Prostate gland (tissue), 2 donors: ENCODE results near the gene TNNI2. TPM values are rescaled to one million over a fixed set of nuclear protein-coding genes. Genes with fewer than 3 reads are reported as not detected.
A peak's percentile ranks its signal among the peaks of the same experiment; 100 is the strongest.

Experiments
- DNase-seq: peaks from one replicate; pipeline ENCODE4 v3.0.0-alpha.2; 2019; ENCODE audit warnings: low spot score
- H3K27ac ChIP-seq, 2 donors: fragments of 200-600 bp; sonication (generic); 2 replicates each; pipeline ENCODE4 v1.5.1; 2017 to 2019
- H3K27me3 ChIP-seq: fragments of 200-600 bp; sonication (generic); replicated peaks from 2 replicates; pipeline ENCODE4 v1.5.1; 2019; ENCODE audit not compliant: insufficient read depth
- H3K36me3 ChIP-seq, 2 donors: fragments of 200-600 bp; sonication (generic); 1 replicate in 1 of 2; 2 replicates in 1 of 2; pipeline versions ENCODE4 v1.5.1 to v1.8.1; 2017 to 2019
- H3K4me1 ChIP-seq: fragments of 200-600 bp; sonication (generic); replicated peaks from 2 replicates; pipeline ENCODE4 v1.5.1; 2019
- H3K4me3 ChIP-seq, 2 donors: fragments of 200-600 bp; sonication (generic); 2 replicates each; pipeline ENCODE4 v1.5.1; 2017 to 2019
- H3K9me3 ChIP-seq: fragments of 200-600 bp; sonication (generic); 2 replicates; pipeline ENCODE4 v1.5.1; 2017
- CTCF ChIP-seq, 4 experiments: fragments of 200-600 bp in 2 of 4; fragments of 450-650 bp in 2 of 4; sonication (generic) in 2 of 4; IDR thresholded peaks; 1 replicate in 3 of 4; 2 replicates in 1 of 4; pipeline ENCODE4 v1.5.1; 2016 to 2019; ENCODE audit warnings: antibody characterized with exemption in 4 of 4, mild to moderate bottlenecking in 2 of 4, moderate library complexity in 2 of 4
- POLR2A ChIP-seq: fragments of 450-650 bp; IDR thresholded peaks from one replicate; pipeline ENCODE4 v1.6.1; 2016; ENCODE audit warnings: antibody characterized with exemption, mild to moderate bottlenecking
- POLR2AphosphoS5 ChIP-seq: sonication (generic); formaldehyde crosslinking; IDR thresholded peaks from one replicate; pipeline ENCODE4 v1.6.1; 2017; ENCODE audit warnings: antibody characterized with exemption
- whole genome bisulfite sequencing: methylation state at CpG from one replicate; pipeline ENCODE4 v1.1.5; 2018; 5-methylcytosine and 5-hydroxymethylcytosine counted together
- intact Hi-C: fragments of 100-400 bp; cut with DNase I; formaldehyde crosslinking; loops from one replicate; pipeline ENCODE4 v1.14.2; 2022
- total RNA-seq, 2 donors: library from RNA; depleted of rRNA; stranded (reverse); fragments of >200 nt; gene quantifications; one replicate each; pipeline ENCODE4 v1.1.0, GENCODE V29; 2016

Gene TNNI2
- total RNA-seq, 2 donors from 2014 or later: 5.5 TPM; not detected in 1

- intact Hi-C loops: no loop called here
- H3K4me1 ChIP-seq: peaks cover 10% of the 10 kb centered on the region
- H3K4me3 ChIP-seq: no peak overlapping the region
- H3K27ac ChIP-seq: peak overlapping the region; percentile 21 to 47
- no peaks in the 10 kb centered on the region for H3K36me3 ChIP-seq
- 51% methylated on average over 28 of the region's 33 CpGs for WGBS
- TF ChIP-seq CTCF (IDR thresholded peaks at IDR 0.05) (peak in 1 of 4 experiments; percentile 16), POLR2A (peak; percentile 14), POLR2AphosphoS5 (peak; percentile 87)
- no peaks in the 10 kb centered on the region for H3K9me3 ChIP-seq
- peak; percentile 89 for DNase-seq
- peaks cover 5% of the 10 kb centered on the region for H3K27me3 ChIP-seq
Measured at GRCh38 chr11:1830322-1831223, 8.2 kb upstream of the TNNI2 start.

DNA sequence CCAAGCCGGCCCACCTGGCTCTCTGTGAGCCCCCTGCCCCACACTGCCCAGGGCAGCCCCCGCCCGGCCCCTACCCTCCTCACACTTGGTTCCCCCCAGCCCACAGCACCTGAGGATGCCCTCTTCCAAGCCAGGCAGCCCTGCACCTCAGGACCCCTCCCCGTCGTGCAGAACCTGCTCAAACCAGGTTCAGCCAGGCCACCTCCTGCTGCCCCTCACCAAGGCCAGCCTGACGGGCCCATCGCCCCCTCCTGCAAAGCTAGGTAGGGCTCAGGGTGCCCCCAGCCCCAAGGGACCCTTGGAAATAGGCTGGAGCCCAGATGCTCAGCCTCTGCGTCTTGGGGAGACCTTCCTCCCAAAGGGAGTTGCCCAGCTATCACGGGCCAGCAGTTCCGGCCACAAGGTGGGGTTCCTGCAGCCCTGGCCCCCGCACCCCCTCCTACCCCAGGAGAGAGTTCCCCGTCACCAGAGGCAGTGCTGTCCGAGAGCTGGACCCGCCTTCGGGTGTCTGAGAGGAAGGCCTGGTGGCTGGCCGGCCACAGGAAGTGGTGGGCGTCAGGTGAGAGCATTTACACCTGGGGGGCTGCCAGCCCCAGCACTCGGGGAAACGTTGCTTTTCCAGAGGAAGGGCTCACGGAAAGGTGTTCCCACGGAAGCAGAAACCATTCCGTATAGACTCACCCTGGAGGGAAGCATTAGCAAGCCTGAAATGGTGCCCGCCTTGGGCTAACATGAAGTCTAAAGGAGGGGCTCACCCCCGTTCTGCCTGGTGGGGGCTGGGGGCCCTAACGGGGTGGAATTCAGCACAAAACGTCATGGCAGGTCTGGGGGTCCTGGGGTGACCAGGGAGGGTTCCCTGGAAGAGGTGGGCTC is 7.2 kb upstream of the TNNI2 start:
- 69% methylated on average over 26 of the region's 26 CpGs for WGBS
- no peak for DNase-seq

DNA sequence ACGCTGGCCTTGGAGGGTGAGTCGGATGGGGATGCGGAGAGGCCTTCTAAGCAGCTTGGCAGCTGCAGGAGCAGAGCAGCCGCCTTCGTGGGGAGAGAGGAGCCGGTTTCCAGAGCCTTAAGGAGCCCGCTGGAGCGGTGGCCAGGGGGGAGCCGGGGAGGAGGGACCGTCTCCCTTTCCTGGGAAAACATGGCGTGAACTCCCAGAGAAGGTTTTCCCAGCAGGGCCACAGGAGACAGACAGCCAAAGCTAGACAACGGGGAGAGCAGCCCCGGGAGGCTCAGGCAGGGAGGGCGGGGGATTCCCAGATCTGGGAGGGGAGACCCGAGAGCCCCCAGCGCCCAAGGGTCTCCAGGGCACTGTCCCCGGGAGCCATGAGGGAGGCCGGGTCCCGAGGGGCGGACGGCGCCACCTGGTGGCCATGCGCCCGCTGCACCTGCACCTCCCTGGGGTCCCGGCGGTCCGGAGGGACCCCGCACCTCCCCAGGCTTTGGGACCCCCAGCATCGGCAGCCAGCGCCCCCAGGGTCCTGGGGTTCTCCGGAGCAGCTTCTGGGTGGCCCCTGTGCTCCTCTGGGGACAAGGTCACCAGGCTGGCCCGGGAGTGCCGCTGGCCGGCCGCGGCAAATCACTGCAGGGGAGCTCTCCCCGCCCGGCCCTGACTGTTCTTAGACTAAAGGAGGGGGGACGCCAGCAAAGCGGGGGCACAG is 6.4 kb upstream of the TNNI2 start:
- TF ChIP-seq CTCF (IDR thresholded peaks at IDR 0.05): peak; percentile 93 to 97 (median 96)
- TF ChIP-seq POLR2A: no peak
- TF ChIP-seq POLR2AphosphoS5: no peak
- Histone ChIP-seq H3K27ac (no peak overlapping the region), H3K27me3 (peaks cover 5% of the 10 kb centered on the region), H3K9me3 (no peaks in the 10 kb centered on the region), H3K4me1 (peaks cover 8% of the 10 kb centered on the region), H3K4me3 (no peak overlapping the region), H3K36me3 (no peaks in the 10 kb centered on the region)
- 19% methylated on average over 33 of the region's 40 CpGs for WGBS
- no peak for DNase-seq
- intact Hi-C loops: loop anchor here (1.0 kb wide), 2 partner anchors 138 to 181 kb away; no protein-coding TSS in a partner anchor

More for the DNA sequence above, 7.2 kb upstream of the TNNI2 start:
- no peak overlapping the region for H3K4me3 ChIP-seq
- H3K4me1 ChIP-seq: peaks cover 10% of the 10 kb centered on the region
- no peaks in the 10 kb centered on the region for H3K9me3 ChIP-seq
- H3K36me3 ChIP-seq: no peaks in the 10 kb centered on the region
- H3K27me3 ChIP-seq: peaks cover 5% of the 10 kb centered on the region
- H3K27ac ChIP-seq: peak overlapping the region; percentile 21 to 36
- intact Hi-C loops: loop anchor here (1.0 kb wide), 2 partner anchors 137 to 180 kb away; no protein-coding TSS in a partner anchor
- no peak for TF ChIP-seq POLR2A

DNA sequence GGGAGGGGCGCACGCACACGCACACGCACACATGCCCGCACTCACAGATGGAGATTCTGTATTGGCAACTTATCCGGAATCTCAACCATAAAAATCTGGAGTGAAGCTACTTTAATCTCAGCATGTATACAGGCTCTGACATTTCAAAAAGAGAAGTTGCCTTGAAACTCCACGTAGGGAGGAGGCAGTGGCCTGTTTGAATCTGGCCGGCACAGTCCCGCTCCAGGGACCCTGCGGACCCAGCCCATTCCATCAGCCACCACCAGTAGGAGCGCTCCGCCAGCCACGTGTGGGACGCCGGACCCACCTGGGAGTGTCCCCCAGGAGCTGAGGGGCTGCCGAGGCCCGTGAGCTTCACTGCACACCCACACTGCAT is 5.9 kb upstream of the TNNI2 start:
- peaks cover 5% of the 10 kb centered on the region for H3K4me1 ChIP-seq
- peak overlapping the region in 1 of 2 donors; percentile 74 for H3K27ac ChIP-seq
- H3K36me3 ChIP-seq: no peaks in the 10 kb centered on the region
- WGBS: 43% methylated on average over 16 of the region's 17 CpGs
- no peak for DNase-seq
- TF ChIP-seq POLR2A (no peak), CTCF (IDR thresholded peaks at IDR 0.05) (no peak), POLR2AphosphoS5 (no peak)
- H3K4me3 ChIP-seq: no peak overlapping the region
- no peaks in the 10 kb centered on the region for H3K9me3 ChIP-seq
- H3K27me3 ChIP-seq: peaks cover 5% of the 10 kb centered on the region
- intact Hi-C loops: loop anchor here (1.0 kb wide), 2 partner anchors 139 to 182 kb away; no protein-coding TSS in a partner anchor
